Natural killer cell (primary cell): ENCODE measurements around the gene C6orf89. TPM values are rescaled to one million over a fixed set of nuclear protein-coding genes. Genes with fewer than 3 reads are reported as not detected.
A peak's percentile ranks its signal among the peaks of the same experiment; 100 is the strongest.
"Not testable (repeated sequence)": the region's sequence is repeated elsewhere in the genome, so short reads cannot be mapped to it uniquely, and the experiment has no call there.

Experiments
- ATAC-seq, 3 donors: fragments of 150-1000 bp in 2 of 3; fragments of 200-7000 bp in 1 of 3; cut with Tn5 transposase; 1 replicate in 1 of 3; 2 replicates in 2 of 3; pipeline ENCODE4 v1.10.0; 2021; ENCODE audit warnings: mild to moderate bottlenecking in 2 of 3, moderate library complexity in 2 of 3
- DNase-seq, 2 donors: peaks; one replicate each; pipeline versions ENCODE4 v3.0.0 to v3.0.0-alpha.2; 2013 to 2021; ENCODE audit warnings: mixed read lengths in 1 of 2
- H3K27ac ChIP-seq: one replicate; pipeline ENCODE4 v1.5.1; 2013; ENCODE audit warnings: mild to moderate bottlenecking, low read length
- H3K27me3 ChIP-seq: one replicate; pipeline ENCODE4 v1.6.1; 2013; ENCODE audit warnings: low read length; ENCODE audit not compliant: control insufficient read depth, insufficient read depth
- H3K36me3 ChIP-seq: one replicate; pipeline ENCODE4 v1.6.1; 2013; ENCODE audit warnings: low read length; ENCODE audit not compliant: control insufficient read depth, insufficient read depth
- H3K4me1 ChIP-seq: one replicate; pipeline ENCODE4 v1.6.1; 2013; ENCODE audit warnings: low read length; ENCODE audit not compliant: control insufficient read depth, insufficient read depth
- H3K4me3 ChIP-seq: one replicate; pipeline ENCODE4 v1.5.1; 2013; ENCODE audit warnings: low read length
- H3K9me3 ChIP-seq: one replicate; pipeline ENCODE4 v1.6.1; 2013; ENCODE audit warnings: low read length; ENCODE audit not compliant: control insufficient read depth, insufficient read depth
- H3K27ac Mint-ChIP-seq, 2 donors: one replicate each; pipeline ENCODE4 v1.8.0; 2022; ENCODE audit warnings: mild to moderate bottlenecking in 2 of 2, mixed read lengths in 2 of 2, moderate library complexity in 1 of 2
- H3K27me3 Mint-ChIP-seq, 2 donors: one replicate each; pipeline ENCODE4 v1.8.0; 2022; ENCODE audit warnings: low read depth in 2 of 2, mixed read lengths in 2 of 2
- H3K36me3 Mint-ChIP-seq: one replicate; pipeline ENCODE4 v1.8.0; 2022; ENCODE audit warnings: mixed read lengths
- H3K4me1 Mint-ChIP-seq, 2 donors: one replicate each; pipeline ENCODE4 v1.8.0; 2022; ENCODE audit warnings: mixed read lengths in 2 of 2
- H3K4me3 Mint-ChIP-seq: one replicate; pipeline ENCODE4 v1.8.0; 2022; ENCODE audit warnings: mild to moderate bottlenecking, moderate library complexity, mixed read lengths
- H3K9me3 Mint-ChIP-seq, 2 donors: one replicate each; pipeline ENCODE4 v1.8.0; 2022; ENCODE audit warnings: mixed read lengths in 2 of 2
- CTCF ChIP-seq: fragments of 200-600 bp; IDR thresholded peaks from one replicate; pipeline ENCODE4 v1.8.0; 2022; ENCODE audit warnings: antibody characterized with exemption
- WGBS: methylation state at CpG from one replicate; pipeline ENCODE4 v1.1.7; 2013; ENCODE audit warnings: missing lambda C conversion rate; ENCODE audit not compliant: insufficient coverage; 5-methylcytosine and 5-hydroxymethylcytosine counted together
- intact Hi-C: fragments of 100-400 bp; cut with micrococcal nuclease; formaldehyde crosslinking; loops from one replicate; pipeline ENCODE4 v1.14.2; 2022
- total RNA-seq, 4 donors: library from RNA; stranded (reverse); fragments of 120-200 nt in 1 of 4; gene quantifications; one replicate each; pipeline versions ENCODE4 v1.2.3 to v1.2.4, GENCODE V29; 2013 to 2022

C6orf89 gene
- total RNA-seq, 3 donors from 2014 or later (not counting 1 experiment from before 2014, with no cell fraction given) = 34.3 to 47.0 (median 46.3) TPM

- Histone ChIP-seq H3K27me3 (no peaks in the 10 kb centered on the region), H3K27ac (no peak overlapping the region), H3K9me3 (no peaks in the 10 kb centered on the region), H3K4me1 (peaks cover 12% of the 10 kb centered on the region), H3K4me3 (no peak overlapping the region), H3K36me3 (no peaks in the 10 kb centered on the region)
- no peaks in the 10 kb centered on the region for H3K9me3 Mint-ChIP-seq
- H3K4me1 Mint-ChIP-seq = peaks cover 4 to 6% of the 10 kb centered on the region in 2 donors
- no peak overlapping the region for H3K4me3 Mint-ChIP-seq
- no peak for ATAC-seq
- no peak for DNase-seq
- WGBS = 88% methylated on average over 3 of the region's 4 CpGs
- H3K36me3 Mint-ChIP-seq = no peaks in the 10 kb centered on the region
- intact Hi-C loops = no loop called here
- H3K27ac Mint-ChIP-seq = no peak overlapping the region
- H3K27me3 Mint-ChIP-seq = peaks cover 22 to 37% of the 10 kb centered on the region in 2 donors
- no peak for TF ChIP-seq CTCF
These were observed 59.5 kb downstream of the C6orf89 start for GRCh38 chr6:36945301-36945700.

- no peak for DNase-seq
These were observed 60.8 kb downstream of the C6orf89 start for GRCh38 chr6:36946526-36946925.

GRCh38 chr6:36947570-36948351, 62.0 kb downstream of the C6orf89 start:
- TF ChIP-seq CTCF = no peak
- Histone ChIP-seq H3K27ac (no peak overlapping the region), H3K27me3 (no peaks in the 10 kb centered on the region), H3K4me3 (no peak overlapping the region), H3K4me1 (peaks cover 12% of the 10 kb centered on the region), H3K9me3 (no peaks in the 10 kb centered on the region), H3K36me3 (no peaks in the 10 kb centered on the region)
- intact Hi-C loops = no loop called here
- Mint-ChIP-seq H3K36me3 (no peaks in the 10 kb centered on the region), H3K9me3 (no peaks in the 10 kb centered on the region), H3K27ac (no peak overlapping the region), H3K4me3 (no peak overlapping the region), H3K27me3 (peaks cover 27 to 52% of the 10 kb centered on the region in 2 donors), H3K4me1 (peaks cover 4 to 6% of the 10 kb centered on the region in 2 donors)
- DNase-seq (peak in 1 of 2 donors; percentile 68), ATAC-seq (peak in 2 of 3 donors; percentile 56 to 80)
- WGBS = 62% methylated on average over 12 of the region's 12 CpGs

More at GRCh38 chr6:36946526-36946925, 60.8 kb downstream of the C6orf89 start:
- Histone ChIP-seq H3K27ac (no peak overlapping the region), H3K4me3 (no peak overlapping the region), H3K27me3 (no peaks in the 10 kb centered on the region), H3K4me1 (peaks cover 12% of the 10 kb centered on the region), H3K9me3 (no peaks in the 10 kb centered on the region), H3K36me3 (no peaks in the 10 kb centered on the region)
- no peak for TF ChIP-seq CTCF
- peaks cover 4 to 6% of the 10 kb centered on the region in 2 donors for H3K4me1 Mint-ChIP-seq
- H3K27me3 Mint-ChIP-seq = peaks cover 27 to 45% of the 10 kb centered on the region in 2 donors
- H3K4me3 Mint-ChIP-seq = no peak overlapping the region
- 94% methylated on average over 4 of the region's 4 CpGs for WGBS
- ATAC-seq = no peak
- intact Hi-C loops = no loop called here
- H3K36me3 Mint-ChIP-seq = no peaks in the 10 kb centered on the region
- H3K9me3 Mint-ChIP-seq = no peaks in the 10 kb centered on the region
- H3K27ac Mint-ChIP-seq = no peak overlapping the region

- H3K27ac Mint-ChIP-seq, intact Hi-C loops, ATAC-seq, H3K27ac ChIP-seq, H3K27me3 ChIP-seq, H3K4me3 Mint-ChIP-seq, H3K36me3 Mint-ChIP-seq, H3K9me3 ChIP-seq, DNase-seq, H3K36me3 ChIP-seq, H3K4me3 ChIP-seq, H3K9me3 Mint-ChIP-seq: not testable (repeated sequence)
- peaks cover 12 to 14% of the 10 kb centered on the region in 2 donors for H3K4me1 Mint-ChIP-seq
- H3K27me3 Mint-ChIP-seq = peaks cover 28 to 54% of the 10 kb centered on the region in 2 donors
- peaks cover 19% of the 10 kb centered on the region for H3K4me1 ChIP-seq
- WGBS = 96% methylated on average over 8 of the region's 9 CpGs
These were observed 63.3 kb downstream of the C6orf89 start for GRCh38 chr6:36949076-36949475.
